HG03045 (cell line): ENCODE measurements around the gene PRSS27.
A peak's percentile ranks its signal among the peaks of the same experiment; 100 is the strongest.
"Not testable (repeated sequence)": the region's sequence is repeated elsewhere in the genome, so short reads cannot be mapped to it uniquely, and the experiment has no call there.

Source experiments
- ATAC-seq: cut with Tn5 transposase; IDR thresholded peaks from one replicate; pipeline ENCODE4 v1.9.1; 2021; ENCODE audit warnings: mild to moderate bottlenecking, moderate library complexity; ENCODE audit not compliant: unreplicated experiment

Gene PRSS27

DNA sequence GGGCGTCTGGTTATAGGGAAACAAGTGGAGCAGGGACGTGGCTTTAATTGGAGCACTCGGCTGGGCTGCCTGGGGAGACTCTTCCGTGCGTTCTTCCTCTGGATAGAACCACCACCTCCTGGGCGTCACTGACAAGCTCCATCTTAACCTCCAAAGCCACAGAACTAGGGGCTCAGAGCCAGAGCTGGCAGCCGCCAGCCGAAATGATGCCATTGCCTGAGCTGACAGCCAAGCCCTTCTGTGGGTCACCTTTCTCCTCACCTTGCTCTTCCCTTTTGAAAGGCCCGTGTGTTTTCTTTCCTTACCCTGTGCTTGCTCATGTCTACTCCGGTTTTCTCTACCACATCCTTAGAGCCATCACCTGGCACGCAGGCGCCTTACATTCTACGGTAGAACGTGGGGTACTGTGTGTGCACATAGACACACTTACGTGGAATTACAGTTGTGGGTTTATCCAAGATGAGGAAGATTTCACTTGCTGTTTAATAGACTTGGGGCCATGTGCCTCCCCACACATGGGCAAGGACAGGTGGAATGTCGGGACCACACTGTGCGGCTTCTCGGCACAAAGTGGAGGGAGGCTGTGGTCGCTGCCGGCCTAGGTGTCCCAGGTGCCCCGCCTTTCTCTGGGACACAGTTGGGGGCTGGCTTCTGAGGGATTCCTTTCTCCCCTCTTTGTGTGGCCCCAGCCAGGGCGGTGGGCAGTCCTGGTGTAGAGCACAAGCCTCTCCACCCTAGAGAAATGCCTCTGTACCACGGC is 41.6 kb downstream of the PRSS27 start:
- not testable (repeated sequence) for ATAC-seq

DNA sequence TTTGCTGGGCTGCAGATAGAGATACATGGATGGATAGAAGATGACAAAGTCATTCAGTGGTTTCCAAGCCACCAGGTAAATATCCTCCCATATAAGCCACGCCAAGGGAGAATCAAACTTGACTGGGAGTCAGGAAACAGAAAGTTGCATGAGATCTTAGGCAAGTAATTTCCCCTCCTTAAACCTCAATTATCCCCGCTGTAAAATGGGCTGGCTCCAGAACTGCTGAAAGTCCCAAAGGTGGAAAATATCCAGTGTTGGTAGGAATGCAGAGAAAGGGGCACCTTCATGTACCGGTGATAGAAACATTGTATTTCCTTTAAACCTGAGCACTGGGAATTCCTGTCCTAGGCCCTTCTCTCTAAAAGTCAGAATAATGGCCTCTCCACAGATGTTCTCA is 43.1 kb downstream of the PRSS27 start:
- ATAC-seq, result not testable (repeated sequence)

DNA sequence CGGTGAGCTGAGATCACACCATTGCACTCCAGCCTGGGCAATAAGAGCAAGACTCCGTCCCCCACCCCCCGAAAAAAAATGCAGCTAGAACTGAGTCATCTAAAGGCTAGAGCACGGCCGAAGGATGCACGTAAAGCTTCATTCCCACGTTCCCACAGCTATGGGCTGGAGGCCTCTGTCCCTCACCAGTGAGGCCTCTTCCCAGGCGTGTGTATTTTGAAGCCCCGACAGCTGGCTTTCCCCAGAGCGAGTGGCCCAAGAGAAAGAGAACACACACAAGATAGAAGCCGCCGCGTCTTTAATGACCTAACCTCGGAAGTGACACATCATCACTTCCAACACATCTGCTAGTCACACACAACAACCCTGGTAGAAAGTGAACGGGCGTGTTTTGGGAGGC is 44.3 kb downstream of the PRSS27 start:
- no peak for ATAC-seq

DNA sequence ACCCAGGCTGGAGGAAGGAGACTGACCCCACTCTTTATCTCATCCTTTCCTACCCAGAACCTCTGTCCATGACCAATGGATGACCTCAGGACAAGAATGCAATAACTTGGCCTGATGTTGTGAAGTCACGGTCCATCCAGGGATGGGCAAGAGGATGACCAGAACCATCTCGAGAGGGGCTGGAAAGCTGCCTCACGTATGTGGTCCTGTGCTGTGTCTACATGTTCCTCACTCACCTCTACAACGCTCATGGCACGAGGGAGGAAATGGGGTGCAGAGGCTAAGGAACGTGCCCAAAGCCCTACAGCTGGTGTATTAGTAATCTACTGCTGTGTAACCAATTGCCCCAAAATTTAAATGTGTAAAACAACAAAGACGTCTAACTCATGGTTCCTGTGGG is 45.0 kb downstream of the PRSS27 start:
- ATAC-seq, result no peak

DNA sequence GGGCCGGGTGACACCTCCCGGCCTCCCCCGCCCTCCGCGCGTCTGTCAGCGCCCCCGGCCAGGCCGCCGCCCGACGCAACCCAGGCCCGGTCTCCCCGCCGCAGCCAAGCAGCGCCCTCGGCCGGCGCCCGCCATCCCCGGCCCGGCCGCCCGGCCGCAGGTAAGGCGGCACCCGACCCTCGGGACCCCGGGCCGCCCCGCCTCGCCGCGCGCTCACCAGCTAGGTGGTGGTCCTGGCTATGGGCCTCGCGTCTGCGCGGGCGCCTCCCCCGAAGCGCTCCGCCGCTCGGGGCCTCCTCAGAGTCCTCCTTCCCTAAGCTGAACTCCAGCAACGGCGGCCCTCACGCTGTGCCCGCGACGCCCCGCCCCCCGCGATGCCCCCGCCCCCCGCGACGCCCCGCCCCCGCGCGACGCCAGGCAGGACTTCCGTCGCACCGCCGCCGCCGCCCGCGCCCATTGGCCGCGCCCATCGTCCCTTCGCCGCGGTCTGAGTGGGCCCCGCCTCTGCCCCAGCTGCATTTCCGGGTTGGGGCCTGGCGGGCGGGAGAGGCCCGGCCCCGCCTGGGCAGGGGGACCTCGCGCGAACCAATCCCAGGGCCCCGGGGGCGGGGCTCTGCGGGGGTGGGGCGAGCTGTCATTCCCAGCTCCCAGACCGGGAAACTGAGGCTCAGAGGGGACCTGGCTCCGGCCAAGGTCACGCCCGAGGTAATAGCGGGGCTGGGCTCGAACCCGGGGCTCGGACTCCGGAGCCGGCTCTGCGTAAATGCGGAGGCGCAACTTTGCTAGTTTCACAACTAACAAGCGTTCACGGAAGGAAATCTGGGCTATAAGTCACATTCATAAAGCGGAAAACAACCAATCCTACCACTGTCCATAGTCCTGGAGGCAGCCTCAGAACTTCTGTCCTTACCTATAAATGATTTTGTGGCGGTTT is 46.7 kb downstream of the PRSS27 start:
- ATAC-seq, result peak; percentile 94

DNA sequence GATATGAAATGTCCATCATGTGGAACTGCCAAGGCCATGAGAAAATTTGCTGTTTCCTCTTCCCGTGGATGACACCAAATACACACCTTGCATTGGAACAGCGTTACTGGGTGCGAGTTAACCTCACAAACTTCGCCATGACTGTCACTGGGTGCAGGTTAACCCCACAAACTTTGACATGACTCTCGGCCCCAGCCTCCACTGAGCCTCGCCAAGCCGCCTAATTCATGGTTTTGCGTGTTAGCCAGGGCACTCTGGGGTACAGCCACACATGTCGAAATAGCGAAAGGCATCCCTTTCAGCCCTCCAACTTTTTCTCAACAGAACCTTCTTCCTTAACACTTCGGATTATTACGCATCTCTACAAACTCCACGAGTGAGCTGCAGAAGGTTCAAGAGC is 48.3 kb downstream of the PRSS27 start:
- no peak for ATAC-seq

DNA sequence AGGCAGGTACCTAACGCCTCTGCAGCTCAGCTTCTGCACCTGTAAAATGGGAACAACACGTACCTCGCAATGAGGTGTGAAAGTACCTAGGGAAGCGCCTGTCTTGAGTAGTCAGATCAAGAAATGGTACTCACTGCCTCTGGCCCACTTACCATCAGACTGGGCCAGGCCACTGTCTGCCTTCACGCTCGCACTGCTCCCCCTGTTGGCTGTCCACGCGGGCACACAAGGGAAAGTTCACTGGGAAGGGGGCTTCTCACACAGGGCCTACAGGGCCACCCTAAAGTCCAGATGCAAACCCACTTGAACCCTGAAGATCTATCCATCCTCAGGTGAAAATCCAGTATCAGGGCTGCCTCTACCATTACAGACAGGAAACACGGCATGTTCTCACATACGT is 48.8 kb downstream of the PRSS27 start:
- ATAC-seq, result not testable (repeated sequence)

DNA sequence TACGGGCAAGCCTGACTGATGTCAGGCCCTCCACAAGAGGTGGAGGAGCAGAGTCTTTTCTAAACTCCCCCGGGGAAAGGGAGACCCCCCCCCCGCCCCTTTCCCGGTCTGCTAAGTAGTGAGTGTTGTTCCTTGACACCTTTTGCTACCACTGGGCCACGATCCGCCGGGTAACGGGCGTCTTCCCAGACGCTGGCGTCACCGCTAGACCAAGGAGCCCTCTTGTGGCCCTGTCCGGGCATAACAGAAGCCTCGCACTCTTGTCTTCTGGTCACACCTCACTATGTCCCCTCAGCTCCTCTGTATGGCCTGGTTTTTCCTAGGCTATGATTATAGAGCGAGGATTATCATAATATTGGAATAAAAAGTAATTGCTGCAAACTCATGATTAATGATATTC is 50.0 kb downstream of the PRSS27 start:
- ATAC-seq, result not testable (repeated sequence)

DNA sequence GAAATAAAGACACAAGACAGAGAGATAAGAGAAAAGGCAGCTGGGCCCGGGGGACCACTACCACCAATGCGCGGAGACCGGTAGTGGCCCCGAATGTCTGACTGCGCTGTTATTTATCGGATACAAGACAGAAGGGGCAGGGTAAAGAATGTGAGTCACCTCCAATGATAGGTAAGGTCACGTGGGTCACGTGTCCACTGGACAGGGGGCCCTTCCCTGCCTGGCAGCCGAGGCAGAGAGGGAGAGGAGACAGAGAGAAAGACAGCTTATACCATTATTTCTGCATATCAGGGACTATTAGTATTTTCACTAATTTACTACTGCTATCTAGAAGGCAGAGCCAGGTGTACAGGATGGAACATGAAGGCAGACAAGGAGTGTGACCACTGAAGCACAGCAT is 50.4 kb downstream of the PRSS27 start:
- ATAC-seq, result not testable (repeated sequence)

DNA sequence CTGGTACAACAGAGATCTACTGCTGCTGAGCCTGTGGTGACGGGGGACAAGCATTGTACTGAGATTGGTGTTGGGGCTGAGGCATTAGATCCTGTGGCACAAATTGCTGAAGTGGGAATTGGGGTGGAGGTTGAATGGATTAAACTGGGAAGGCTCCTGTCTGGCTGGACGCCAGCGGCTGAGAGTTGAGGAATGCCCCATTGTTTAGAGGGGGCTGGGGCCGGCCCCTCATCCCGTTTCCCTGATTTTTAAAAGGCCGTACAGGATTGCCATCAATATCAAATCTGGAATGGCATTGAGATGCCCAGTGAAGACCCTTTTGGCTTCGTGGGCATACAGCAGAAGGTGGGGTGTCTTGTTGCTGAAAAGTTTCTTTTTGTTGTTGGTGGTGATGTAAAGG is 53.4 kb downstream of the PRSS27 start:
- not testable (repeated sequence) for ATAC-seq

DNA sequence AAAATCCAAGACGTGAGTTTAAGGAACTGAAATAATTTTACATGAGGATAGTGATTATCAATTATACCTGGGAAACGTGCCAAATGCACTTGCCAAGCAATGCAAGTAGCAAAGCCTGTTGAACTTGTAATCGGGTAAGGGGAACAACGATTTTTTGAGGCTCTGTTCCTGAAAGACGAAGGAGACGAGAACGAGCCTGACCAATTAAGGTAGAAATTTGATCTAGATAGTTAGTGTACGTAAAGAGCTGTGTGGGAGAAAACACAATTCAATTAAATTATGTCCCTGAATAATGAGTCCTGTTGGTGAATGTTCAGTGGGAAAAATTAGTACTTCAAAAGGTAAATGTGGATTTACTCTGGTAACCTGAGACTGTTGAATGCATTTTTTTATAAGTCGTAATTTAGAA is 55.4 kb downstream of the PRSS27 start:
- ATAC-seq, result no peak

DNA sequence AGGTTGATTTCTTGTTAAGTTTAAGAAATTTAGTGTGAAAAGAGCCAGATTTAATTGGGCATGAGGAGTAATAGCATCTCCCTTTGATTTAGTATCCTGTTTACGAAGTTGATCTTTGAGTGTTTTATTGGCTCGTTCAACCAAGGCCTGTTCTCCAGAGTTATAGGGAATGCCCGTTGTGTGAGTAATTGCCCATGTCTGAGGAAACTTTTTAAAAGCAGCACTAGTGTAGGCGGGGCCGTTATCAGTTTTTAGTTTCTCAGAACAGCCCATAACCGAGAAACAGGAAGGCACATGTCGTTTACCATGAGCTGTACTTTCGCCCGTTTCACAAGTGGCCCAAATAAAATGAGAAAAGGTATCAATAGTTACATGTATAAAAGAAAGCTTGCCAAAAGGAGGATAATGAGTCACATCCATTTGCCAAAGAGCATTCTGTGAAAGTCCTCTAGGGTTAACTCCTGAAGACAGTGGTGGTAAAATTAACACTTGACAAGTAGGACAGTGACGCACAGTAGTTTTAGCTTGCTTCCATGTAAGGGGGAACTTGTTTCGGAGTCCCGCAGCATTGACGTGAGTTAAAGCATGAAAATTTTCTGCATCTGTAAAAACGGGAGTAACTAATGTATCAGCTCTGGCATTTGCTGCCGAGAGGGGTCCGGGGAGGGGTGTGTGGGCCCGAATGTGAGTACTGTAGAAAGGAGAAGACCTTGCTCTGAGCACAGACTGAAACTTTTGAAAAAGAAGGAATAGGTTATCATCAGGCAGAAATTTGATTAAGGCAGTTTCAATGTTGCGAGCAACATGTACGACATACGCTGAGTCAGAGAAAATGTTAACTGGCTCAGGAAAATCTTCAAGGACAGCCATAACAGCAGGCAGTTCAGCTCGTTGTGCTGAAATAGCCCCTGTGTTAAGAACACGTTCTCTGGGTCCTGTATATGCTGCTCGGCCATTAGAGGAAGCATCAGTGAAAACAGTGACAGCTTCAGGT is 56.2 kb downstream of the PRSS27 start:
- no peak for ATAC-seq
